Karpas-422 (cell line): ENCODE results near the gene CFC1. TPM values are rescaled to one million over a fixed set of nuclear protein-coding genes. Genes with fewer than 3 reads are reported as not detected.
"Not testable (repeated sequence)": the region's sequence is repeated elsewhere in the genome, so short reads cannot be mapped to it uniquely, and the experiment has no call there.

Source experiments
- DNase-seq: peaks from one replicate; pipeline ENCODE4 v3.0.0-alpha.2; 2015
- H2AFZ ChIP-seq: fragments of 200-600 bp; sonication (generic); 2 replicates; pipeline ENCODE4 v1.6.1; 2014; ENCODE audit warnings: antibody characterized with exemption, low read length, mixed read lengths
- H3K27ac ChIP-seq: fragments of 200-600 bp; sonication (generic); 2 replicates; pipeline ENCODE4 v1.5.1; 2014; ENCODE audit warnings: mild to moderate bottlenecking, low read length, moderate library complexity
- H3K27me3 ChIP-seq: fragments of 200-600 bp; sonication (generic); 2 replicates; pipeline ENCODE4 v1.6.1; 2014; ENCODE audit warnings: low read length, mixed read lengths
- H3K36me3 ChIP-seq: fragments of 200-600 bp; sonication (generic); 2 replicates; pipeline ENCODE4 v1.6.1; 2014; ENCODE audit warnings: low read length, mixed read lengths; ENCODE audit not compliant: insufficient read depth
- H3K4me1 ChIP-seq: fragments of 200-600 bp; sonication (generic); 2 replicates; pipeline ENCODE4 v1.6.1; 2014; ENCODE audit warnings: mild to moderate bottlenecking, low read length, mixed read lengths
- H3K4me2 ChIP-seq: fragments of 200-600 bp; sonication (generic); 2 replicates; pipeline ENCODE4 v1.6.1; 2014; ENCODE audit warnings: low read length, low read depth, mild to moderate bottlenecking; ENCODE audit not compliant: poor library complexity, severe bottlenecking
- H3K4me3 ChIP-seq: fragments of 200-600 bp; sonication (generic); 2 replicates; pipeline ENCODE4 v1.5.1; 2014; ENCODE audit warnings: mild to moderate bottlenecking, antibody characterized with exemption, low read length, mixed read lengths
- H3K79me2 ChIP-seq: fragments of 200-600 bp; sonication (generic); 2 replicates; pipeline ENCODE4 v1.6.1; 2014; ENCODE audit warnings: mild to moderate bottlenecking, low read length, mixed read lengths
- H3K9ac ChIP-seq: fragments of 200-600 bp; sonication (generic); 2 replicates; pipeline ENCODE4 v1.6.0; 2014; ENCODE audit warnings: low read length
- H3K9me2 ChIP-seq: fragments of 200-600 bp; sonication (generic), shearing (Covaris generic); replicated peaks from 2 replicates; pipeline ENCODE4 v1.6.0; 2014; ENCODE audit warnings: mild to moderate bottlenecking, low read length, moderate library complexity; ENCODE audit not compliant: insufficient read depth
- H3K9me3 ChIP-seq: fragments of 300-700, 200-600 bp; sonication (generic); 2 replicates; pipeline ENCODE4 v1.6.1; 2014; ENCODE audit warnings: low read length, mixed read lengths
- H4K20me1 ChIP-seq: fragments of 200-600 bp; sonication (generic); 2 replicates; pipeline ENCODE4 v1.6.1; 2014; ENCODE audit warnings: mild to moderate bottlenecking, antibody characterized with exemption, low read length, low read depth; ENCODE audit not compliant: insufficient read depth
- total RNA-seq: library from RNA; depleted of rRNA; stranded (reverse); fragments of >200 nt; shearing (Covaris generic); gene quantifications from 2 replicates; pipeline ENCODE4 v1.2.3, GENCODE V29; 2014; ENCODE audit warnings: low replicate concordance

The CFC1 gene
- total RNA-seq, 1 experiment from 2014 or later = not detected

DNA sequence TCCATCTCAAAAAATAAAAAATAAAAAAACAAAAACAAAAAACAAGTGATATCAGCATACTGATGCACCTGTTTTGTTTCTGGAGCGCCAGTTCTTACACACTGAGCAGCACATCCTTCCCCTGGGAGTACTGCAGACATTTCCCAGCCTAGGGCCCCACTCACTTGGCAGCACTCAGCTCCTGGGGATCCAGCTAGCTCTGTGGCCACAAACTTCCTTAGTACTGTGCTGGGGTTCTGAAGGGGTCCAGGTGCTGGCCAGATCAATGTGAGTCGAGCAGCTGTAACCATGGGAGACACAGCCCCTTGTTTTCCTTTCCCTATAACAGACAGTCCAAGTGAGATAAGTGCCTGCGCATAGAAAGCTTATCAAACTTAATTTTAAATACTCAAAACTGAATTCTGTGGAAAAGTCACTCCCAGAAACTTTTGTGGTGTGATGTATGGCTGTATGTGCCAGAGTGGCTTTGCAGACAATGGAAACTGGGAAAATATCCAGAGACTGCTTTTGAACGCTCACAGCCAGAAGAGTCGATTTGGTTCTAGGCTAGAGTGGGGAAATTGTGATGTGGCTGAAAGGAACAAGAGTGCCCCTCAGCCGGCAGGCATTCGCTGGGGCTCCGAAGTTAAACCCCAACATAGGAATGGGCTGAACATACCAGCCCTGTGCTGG, 9.1 kb downstream of the CFC1 start:
- H3K4me3 ChIP-seq, H3K79me2 ChIP-seq, H3K27ac ChIP-seq, H2AFZ ChIP-seq, H3K27me3 ChIP-seq, H4K20me1 ChIP-seq, DNase-seq, H3K9me3 ChIP-seq, H3K9ac ChIP-seq, H3K36me3 ChIP-seq, H3K9me2 ChIP-seq, H3K4me1 ChIP-seq, H3K4me2 ChIP-seq: not testable (repeated sequence)

DNA sequence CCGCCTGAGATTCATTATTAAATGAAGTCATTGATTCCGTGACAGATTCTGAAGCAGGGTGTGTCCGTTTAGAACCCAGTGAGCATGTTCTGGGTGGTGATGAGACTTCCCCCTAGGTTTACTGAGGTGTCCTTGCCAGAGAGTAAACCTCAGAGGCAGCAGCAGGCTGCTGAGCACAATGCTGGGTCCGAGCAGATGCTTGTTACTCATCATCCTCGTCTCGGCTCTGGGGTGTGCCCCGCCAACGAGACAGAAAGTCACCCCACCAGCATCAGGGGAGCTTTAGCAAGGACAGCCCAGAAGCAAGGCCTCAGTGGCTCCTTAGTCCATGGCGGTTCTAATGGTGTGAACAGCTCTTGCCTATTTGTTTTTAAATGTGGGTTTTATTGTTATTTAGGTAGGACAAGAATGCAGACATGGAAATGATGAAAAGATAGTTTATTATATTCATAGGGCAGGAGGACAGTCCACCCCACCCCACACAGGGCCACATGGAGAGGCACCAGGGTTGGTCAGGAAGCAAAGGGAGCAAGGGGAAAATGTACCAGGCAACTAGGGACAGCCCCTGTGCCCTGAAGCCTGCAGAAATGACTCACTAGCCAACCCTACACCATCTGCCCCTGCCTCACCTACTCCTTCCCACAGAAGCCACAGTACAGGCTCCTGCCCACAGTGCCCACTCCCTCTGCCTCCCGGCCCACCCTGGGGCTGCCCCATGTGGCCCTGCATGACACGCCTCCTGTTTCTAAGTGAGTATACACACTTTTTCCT, 10.5 kb downstream of the CFC1 start:
- not testable (repeated sequence) for H3K9me3 ChIP-seq, DNase-seq

DNA sequence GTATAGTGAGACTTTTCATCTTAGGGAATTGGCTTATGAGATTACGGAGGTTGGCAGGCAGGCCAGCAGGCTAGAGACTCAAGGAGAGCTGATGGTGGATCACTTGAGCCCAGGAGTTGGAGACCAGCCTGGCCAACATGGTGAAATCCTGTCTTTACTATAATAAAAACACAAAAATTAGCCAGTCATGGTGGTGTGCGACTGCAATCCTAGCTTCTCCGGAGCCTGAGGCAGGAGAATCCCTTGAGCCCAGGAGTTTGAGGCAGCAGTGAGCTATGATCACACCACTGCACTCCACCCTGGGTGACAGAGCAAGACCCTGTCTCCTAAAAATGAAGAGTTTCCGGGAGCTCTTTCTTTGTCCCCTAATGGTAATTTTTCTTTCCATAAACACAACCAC, 14.6 kb downstream of the CFC1 start:
- not testable (repeated sequence) for H3K79me2 ChIP-seq, H2AFZ ChIP-seq, H3K4me1 ChIP-seq, H3K27ac ChIP-seq, H3K27me3 ChIP-seq, H3K9me2 ChIP-seq, H3K4me3 ChIP-seq, H4K20me1 ChIP-seq, H3K36me3 ChIP-seq, H3K9me3 ChIP-seq, H3K4me2 ChIP-seq, H3K9ac ChIP-seq, DNase-seq

More for the DNA sequence above, 10.5 kb downstream of the CFC1 start:
- H2AFZ ChIP-seq, H3K27ac ChIP-seq, H3K9me2 ChIP-seq, H3K4me2 ChIP-seq, H3K27me3 ChIP-seq, H3K9ac ChIP-seq, H3K4me3 ChIP-seq, H3K4me1 ChIP-seq, H3K79me2 ChIP-seq, H4K20me1 ChIP-seq, H3K36me3 ChIP-seq: not testable (repeated sequence)

DNA sequence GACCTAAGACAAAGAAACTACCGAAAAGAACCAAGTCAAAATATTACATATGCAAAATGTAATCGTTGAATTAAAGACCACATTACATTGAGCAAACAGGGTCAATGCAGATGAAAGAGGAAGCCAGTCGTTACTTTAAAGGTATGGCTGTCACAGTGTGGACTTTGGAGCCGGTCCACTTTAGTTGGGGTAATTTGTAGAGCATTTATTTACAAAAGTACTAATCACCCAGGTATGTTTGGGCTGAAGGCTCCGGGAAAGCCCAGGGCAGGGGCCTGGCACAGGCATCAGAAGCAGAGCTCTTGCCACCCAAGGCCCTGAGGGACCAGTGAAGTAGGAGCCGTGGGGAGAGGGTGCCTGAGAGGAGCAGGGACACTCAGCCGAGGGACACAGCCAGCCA, 15.8 kb downstream of the CFC1 start:
- not testable (repeated sequence) for H3K27me3 ChIP-seq, H3K4me2 ChIP-seq, H4K20me1 ChIP-seq, H3K4me1 ChIP-seq, H2AFZ ChIP-seq, H3K9me3 ChIP-seq, H3K9me2 ChIP-seq, H3K27ac ChIP-seq, H3K36me3 ChIP-seq, H3K4me3 ChIP-seq, H3K79me2 ChIP-seq, DNase-seq, H3K9ac ChIP-seq

- not testable (repeated sequence) for H3K9ac ChIP-seq, H4K20me1 ChIP-seq, H3K27ac ChIP-seq, H3K79me2 ChIP-seq, H3K4me3 ChIP-seq, H3K9me3 ChIP-seq, H3K36me3 ChIP-seq, DNase-seq, H3K4me1 ChIP-seq, H2AFZ ChIP-seq, H3K9me2 ChIP-seq, H3K4me2 ChIP-seq, H3K27me3 ChIP-seq
Observed at GRCh38 chr2:130582970-130583369, 16.4 kb downstream of the CFC1 start.

- not testable (repeated sequence) for H3K9me2 ChIP-seq, H3K36me3 ChIP-seq, H3K9ac ChIP-seq, H3K4me2 ChIP-seq, H3K4me3 ChIP-seq, H3K4me1 ChIP-seq, H3K79me2 ChIP-seq, H2AFZ ChIP-seq, H4K20me1 ChIP-seq, H3K9me3 ChIP-seq, H3K27me3 ChIP-seq, H3K27ac ChIP-seq, DNase-seq
Observed at GRCh38 chr2:130581491-130581890, 17.9 kb downstream of the CFC1 start.

DNA sequence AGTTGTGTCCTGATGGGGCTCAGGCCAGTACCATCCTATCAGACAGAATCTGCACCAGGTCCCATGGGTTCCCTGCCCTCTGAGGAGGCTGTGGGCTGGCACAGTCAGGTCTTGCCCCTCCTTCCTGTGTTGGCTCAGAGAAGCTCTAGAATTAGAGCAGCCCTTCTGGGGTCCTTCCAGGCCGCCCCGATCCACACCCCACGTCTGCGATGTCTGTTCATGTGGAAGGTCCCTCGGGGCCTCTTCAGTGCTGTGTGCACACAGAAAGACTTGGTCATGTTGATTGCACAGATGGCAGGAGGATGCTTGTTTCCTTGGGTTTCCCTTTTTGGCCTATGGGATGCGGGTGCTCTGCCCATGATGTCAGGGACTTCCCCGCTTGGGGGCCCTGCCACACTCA, 20.3 kb downstream of the CFC1 start:
- not testable (repeated sequence) for H4K20me1 ChIP-seq, DNase-seq, H3K36me3 ChIP-seq, H3K4me3 ChIP-seq, H3K27ac ChIP-seq, H3K27me3 ChIP-seq, H3K9me2 ChIP-seq, H3K4me2 ChIP-seq, H3K4me1 ChIP-seq, H2AFZ ChIP-seq, H3K79me2 ChIP-seq, H3K9me3 ChIP-seq, H3K9ac ChIP-seq

GRCh38 chr2:130577559-130577958, 21.8 kb downstream of the CFC1 start:
- H3K27me3 ChIP-seq = not testable (repeated sequence)

More at GRCh38 chr2:130577559-130577958, 21.8 kb downstream of the CFC1 start:
- not testable (repeated sequence) for H3K9ac ChIP-seq, H3K9me2 ChIP-seq, H3K4me1 ChIP-seq, H3K36me3 ChIP-seq, H3K4me3 ChIP-seq, H3K4me2 ChIP-seq, H4K20me1 ChIP-seq, H3K79me2 ChIP-seq, DNase-seq, H3K9me3 ChIP-seq, H2AFZ ChIP-seq, H3K27ac ChIP-seq
